Lung (tissue), 12 donors: Measurements from ENCODE around the gene VPS35. TPM values are rescaled to one million over a fixed set of nuclear protein-coding genes. Genes with fewer than 3 reads are reported as not detected.

Experiments used
- ATAC-seq: fragments of 200-7000 bp; cut with Tn5 transposase; one replicate; pipeline ENCODE4 v1.9.1; 2020; ENCODE audit warnings: moderate number of reproducible peaks; ENCODE audit not compliant: insufficient read depth, low FRiP score
- DNase-seq, 3 donors: peaks; one replicate each; pipeline ENCODE4 v3.0.0-alpha.2; 2013 to 2017
- H3K27ac ChIP-seq, 2 donors: one replicate each; pipeline ENCODE4 v1.5.1; 2013; ENCODE audit warnings: mild to moderate bottlenecking in 2 of 2, moderate library complexity in 2 of 2, control low read depth in 1 of 2, inconsistent platforms in 1 of 2, low read depth in 1 of 2, low read length in 1 of 2
- H3K27me3 ChIP-seq, 3 donors: one replicate each; pipeline ENCODE4 v1.5.1; 2013; ENCODE audit warnings: low read length in 2 of 3; ENCODE audit not compliant: control insufficient read depth in 3 of 3, insufficient read depth in 3 of 3
- H3K36me3 ChIP-seq, 4 donors: one replicate each; pipeline ENCODE4 v1.5.1; 2013; ENCODE audit warnings: low read length in 4 of 4, mild to moderate bottlenecking in 1 of 4, moderate library complexity in 1 of 4; ENCODE audit not compliant: control insufficient read depth in 4 of 4, insufficient read depth in 4 of 4
- H3K4me1 ChIP-seq, 5 donors: one replicate each; pipeline ENCODE4 v1.5.1; 2013; ENCODE audit warnings: low read length in 5 of 5, mild to moderate bottlenecking in 2 of 5, moderate library complexity in 1 of 5; ENCODE audit not compliant: control insufficient read depth in 5 of 5, insufficient read depth in 5 of 5
- H3K4me3 ChIP-seq: one replicate; pipeline ENCODE4 v1.5.1; 2013; ENCODE audit warnings: mild to moderate bottlenecking, control low read depth, moderate library complexity
- H3K9ac ChIP-seq, 2 donors: one replicate each; pipeline ENCODE4 v1.5.1; 2013; ENCODE audit warnings: low read length in 2 of 2, control low read depth in 1 of 2; ENCODE audit not compliant: insufficient read depth in 1 of 2
- H3K9me3 ChIP-seq, 4 donors: one replicate each; pipeline ENCODE4 v1.5.1; 2013; ENCODE audit warnings: low read length in 3 of 4, mild to moderate bottlenecking in 1 of 4, moderate library complexity in 1 of 4; ENCODE audit not compliant: control insufficient read depth in 4 of 4, insufficient read depth in 3 of 4
- CTCF ChIP-seq: IDR thresholded peaks from 2 replicates; pipeline ENCODE4 v1.5.1; 2012; ENCODE audit warnings: mild to moderate bottlenecking; ENCODE audit errors: control extremely low read depth, extremely low read depth
- WGBS, 2 donors: extraction: QIAGEN DNeasy Blood & Tissue Kit; methylation state at CpG; one replicate each; pipeline ENCODE4 v1.1.7; 2013; 5-methylcytosine and 5-hydroxymethylcytosine counted together
- polyA plus RNA-seq, 2 donors: library from polyadenylated mRNA; stranded (reverse); fragments of 200-250 nt; gene quantifications; one replicate each; pipeline ENCODE4 v1.2.1, GENCODE V29; 2013
- total RNA-seq, 2 donors: library from RNA; depleted of rRNA in 1 of 2; stranded (reverse); fragments of >200 nt in 1 of 2; gene quantifications; one replicate each; pipeline ENCODE4 v1.2.1, GENCODE V29; 2014 to 2021
- donor health status: control.
- donor health status: control.
- donor health status: Bipolar disorder and iron deficiency.
- donor health status: healthy.
- donor health status: DM: yes; HTN: yes; CAD: no.

The VPS35 gene
- total and polyA plus RNA-seq, 4 donors, result 16.6 to 104 (median 69.0) TPM

DNA sequence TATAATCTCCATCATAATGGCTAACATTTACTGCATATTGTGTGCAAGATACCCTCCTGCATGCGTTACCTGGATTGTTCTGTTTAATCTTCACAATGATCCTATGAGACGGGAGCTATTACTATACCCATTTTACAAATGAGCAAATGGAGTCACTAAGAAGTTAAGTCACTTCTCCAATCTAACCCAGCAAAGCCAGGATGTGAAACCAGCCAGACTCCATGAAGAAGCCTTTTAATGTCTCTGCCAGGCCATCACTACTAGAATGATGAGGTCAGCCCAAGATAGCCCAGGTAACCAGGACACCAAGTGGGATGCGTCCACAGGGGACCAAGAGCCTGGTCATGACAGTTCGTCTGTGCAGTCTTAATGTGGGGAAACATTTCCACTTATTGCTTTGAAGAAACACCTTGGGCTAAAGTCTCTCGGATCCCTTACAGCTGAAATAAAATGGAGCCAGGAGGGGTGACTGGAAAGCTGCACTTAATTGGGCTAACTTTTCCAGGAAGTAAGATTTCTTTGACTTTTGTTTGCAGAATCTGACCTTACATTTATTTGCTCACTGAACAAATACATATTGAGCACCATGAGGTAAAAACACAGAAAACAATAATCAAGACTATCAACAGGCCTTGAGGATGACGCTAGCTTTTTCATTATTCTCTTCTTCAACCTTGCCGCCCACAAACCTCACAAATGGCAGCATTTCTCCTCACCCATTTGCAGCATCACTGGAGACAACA, 66.9 kb downstream of the VPS35 start:
- Histone ChIP-seq H3K9ac (no peak overlapping the region), H3K4me3 (no peak overlapping the region), H3K9me3 (no peaks in the 10 kb centered on the region), H3K27me3 (no peaks in the 10 kb centered on the region), H3K36me3 (peaks cover 0 to 2% (median 0%) of the 10 kb centered on the region in 4 donors), H3K4me1 (peaks cover 0 to 20% (median 5%) of the 10 kb centered on the region in 5 donors), H3K27ac (no peak overlapping the region)
- no peak for TF ChIP-seq CTCF
- ATAC-seq (no peak), DNase-seq (peak in 1 of 3 donors; percentile 11)
- WGBS, 2 donors, result 91 to 93% methylated on average over 7 of the region's 7 CpGs

- 1% methylated on average over 52 of the region's 52 CpGs for WGBS, 2 donors
- TF ChIP-seq CTCF, result no peak
- Histone ChIP-seq H3K4me3 (peak within 1 kb of the TSS; percentile 74), H3K27ac (no peak within 1 kb of the TSS), H3K9ac (peak within 1 kb of the TSS; percentile 61 to 74), H3K9me3 (no peaks in the 10 kb centered on the region), H3K4me1 (peaks cover 0 to 20% (median 5%) of the 10 kb centered on the region in 5 donors), H3K36me3 (peaks cover 0 to 2% (median 0%) of the 10 kb centered on the region in 4 donors), H3K27me3 (no peaks in the 10 kb centered on the region)
- peak; percentile 90 for ATAC-seq
- peak; percentile 94 to 95 (median 94) for DNase-seq
These were observed 67.7 kb downstream of the VPS35 start, which contains the start of gene SHCBP1 for GRCh38 chr16:46621006-46621933. Gene SHCBP1 (minus strand): TSS chr16:46621379. CDS start chr16:46621359, 20 bp downstream.

DNA sequence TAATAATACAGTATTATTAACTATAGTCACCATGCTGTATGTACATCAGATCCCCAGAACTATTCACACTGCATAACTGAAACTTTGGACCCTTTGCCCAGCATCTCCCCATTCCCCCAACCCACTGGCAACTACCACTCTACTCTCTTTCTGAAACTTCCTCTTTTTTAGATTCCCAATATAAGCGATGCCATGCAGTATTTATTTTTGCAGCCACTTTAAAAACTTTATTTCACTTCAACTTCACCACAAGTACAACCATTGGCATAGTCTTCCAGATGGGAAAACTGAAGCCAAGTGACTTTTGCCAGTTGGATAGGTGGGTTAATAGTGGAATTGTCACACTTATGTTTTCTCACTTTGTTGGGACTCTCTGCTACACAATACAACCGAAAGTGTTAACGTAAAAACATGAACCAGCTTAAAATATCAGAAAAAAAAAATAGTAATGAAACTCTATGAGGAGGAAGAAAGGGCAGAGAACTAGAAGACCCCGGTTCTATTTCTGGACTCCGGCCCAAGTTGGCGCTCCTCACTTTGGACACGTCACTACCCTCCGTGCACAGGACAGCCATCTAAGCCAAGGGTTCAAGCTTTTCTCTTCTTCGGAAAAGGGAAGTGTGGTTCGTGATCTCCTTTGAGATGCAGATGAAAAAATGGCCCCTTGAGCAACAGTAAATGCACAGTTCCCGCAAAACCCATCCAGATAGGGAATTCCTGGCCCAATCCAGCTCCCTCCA, 68.5 kb downstream of the VPS35 start:
- no peak overlapping the region for H3K27ac ChIP-seq
- no peak for TF ChIP-seq CTCF
- ATAC-seq (no peak), DNase-seq (peak; percentile 46 to 65 (median 58))
- H3K4me1 ChIP-seq, result peaks cover 0 to 20% (median 5%) of the 10 kb centered on the region in 5 donors
- no peak overlapping the region for H3K4me3 ChIP-seq
- WGBS, 2 donors, result 4% methylated on average over 11 of the region's 11 CpGs
- H3K9me3 ChIP-seq, result no peaks in the 10 kb centered on the region
- no peaks in the 10 kb centered on the region for H3K27me3 ChIP-seq
- peaks cover 0 to 2% (median 0%) of the 10 kb centered on the region in 4 donors for H3K36me3 ChIP-seq
- peak overlapping the region; percentile 61 to 74 for H3K9ac ChIP-seq
